Erythroblast (primary cell): Measurements from ENCODE around the gene DOCK8.

Source experiments
- GATA1 ChIP-seq: IDR thresholded peaks from 2 replicates; pipeline ENCODE4 v1.6.1; 2011; ENCODE audit warnings: low read depth, mild to moderate bottlenecking, control low read depth, low read length, moderate library complexity
- POLR2A ChIP-seq: IDR thresholded peaks from 2 replicates; pipeline ENCODE4 v1.6.1; 2011; ENCODE audit warnings: mild to moderate bottlenecking, low read length

DNA sequence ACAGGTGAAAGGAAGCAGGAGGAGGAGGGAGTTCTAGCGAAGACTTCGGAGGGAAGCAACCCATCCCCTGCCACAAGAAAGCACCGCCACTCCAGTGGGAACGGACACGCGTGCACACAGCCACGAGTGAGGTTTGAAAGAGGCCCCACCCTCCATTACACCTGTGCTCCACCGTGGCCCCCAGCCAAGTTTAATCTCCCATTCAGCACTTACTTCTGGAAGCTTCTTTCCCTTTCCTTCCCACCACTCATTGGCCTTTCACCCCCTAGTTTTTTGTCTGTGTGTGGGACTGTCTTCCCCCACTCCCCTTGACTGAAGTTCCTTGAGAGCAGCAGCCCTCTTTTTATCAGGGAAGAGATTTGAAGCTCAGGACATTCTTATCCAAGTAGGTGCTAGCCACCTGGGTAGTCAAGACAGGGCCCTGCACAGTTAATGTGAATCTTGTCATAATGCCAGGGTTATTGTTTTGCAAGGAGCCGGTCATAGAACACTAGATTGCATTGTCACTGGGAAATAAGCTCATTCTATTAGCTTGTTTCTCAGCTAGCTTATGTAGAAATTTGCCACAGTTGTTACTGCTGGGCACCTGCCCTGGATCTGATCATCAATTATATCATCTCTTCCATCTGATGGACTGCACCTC, 256.0 kb downstream of the DOCK8 start:
- TF ChIP-seq POLR2A (no peak), GATA1 (no peak)
